HG02588 (cell line): Measurements from ENCODE around the gene KCNIP3.
A peak's percentile ranks its signal among the peaks of the same experiment; 100 is the strongest.

Experiments used
- ATAC-seq: cut with Tn5 transposase; IDR thresholded peaks from one replicate; pipeline ENCODE4 v1.9.1; 2021; ENCODE audit warnings: mild to moderate bottlenecking, moderate library complexity; ENCODE audit not compliant: unreplicated experiment

Gene KCNIP3

DNA sequence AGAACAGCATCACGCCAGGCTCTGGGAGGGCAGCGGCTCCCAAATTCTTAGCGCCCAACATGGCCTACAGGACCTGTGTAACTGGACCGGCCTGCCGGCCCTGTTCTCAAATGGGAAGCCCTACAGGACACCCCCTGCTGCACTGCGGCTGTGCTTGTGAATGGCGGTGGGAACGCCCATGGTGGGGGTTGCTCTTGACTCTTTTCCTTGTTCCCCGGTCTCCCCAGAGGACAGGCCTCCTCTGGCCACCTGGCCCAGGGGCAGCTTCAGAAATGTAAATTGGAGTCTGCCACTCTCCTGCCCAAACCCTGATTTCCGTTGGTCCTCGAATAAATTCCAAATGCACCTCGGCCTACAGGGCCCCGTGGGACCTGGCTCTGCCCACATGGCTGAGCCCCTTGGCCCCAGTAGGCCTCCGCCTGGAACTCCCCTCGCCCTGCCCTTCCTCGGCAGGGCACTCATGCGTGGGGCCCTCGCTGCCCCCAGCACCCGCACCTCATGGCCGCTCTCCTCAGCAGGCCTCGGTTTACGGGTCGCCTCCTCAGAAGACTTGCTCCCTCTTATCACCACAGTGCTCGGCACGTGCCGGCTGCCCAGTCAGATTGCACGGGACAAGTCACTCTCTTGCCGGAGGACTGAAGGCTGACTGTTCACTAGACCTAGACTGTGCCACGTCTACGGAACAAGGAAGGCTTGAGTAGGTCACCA, 29.4 kb downstream of the KCNIP3 start:
- ATAC-seq, result no peak

DNA sequence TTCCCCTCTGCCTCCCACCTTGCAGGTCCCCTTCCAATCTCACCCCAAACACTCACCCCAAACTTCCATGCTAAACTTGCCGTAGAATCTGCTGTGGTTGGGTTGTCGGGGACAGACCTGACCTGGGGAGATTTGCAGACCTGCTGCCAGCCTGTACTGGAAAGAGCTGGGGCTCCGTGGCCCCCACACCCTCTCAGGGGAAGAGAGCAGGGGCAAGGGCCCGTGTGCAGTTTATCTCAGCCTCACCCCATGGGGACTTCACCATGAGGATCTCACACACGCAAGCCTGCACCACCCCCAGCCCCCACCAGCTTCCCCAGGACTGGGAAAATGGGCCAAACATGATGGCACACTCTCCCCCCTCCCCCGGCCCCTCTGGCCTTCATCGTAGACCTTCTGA, 30.7 kb downstream of the KCNIP3 start:
- ATAC-seq, result no peak

DNA sequence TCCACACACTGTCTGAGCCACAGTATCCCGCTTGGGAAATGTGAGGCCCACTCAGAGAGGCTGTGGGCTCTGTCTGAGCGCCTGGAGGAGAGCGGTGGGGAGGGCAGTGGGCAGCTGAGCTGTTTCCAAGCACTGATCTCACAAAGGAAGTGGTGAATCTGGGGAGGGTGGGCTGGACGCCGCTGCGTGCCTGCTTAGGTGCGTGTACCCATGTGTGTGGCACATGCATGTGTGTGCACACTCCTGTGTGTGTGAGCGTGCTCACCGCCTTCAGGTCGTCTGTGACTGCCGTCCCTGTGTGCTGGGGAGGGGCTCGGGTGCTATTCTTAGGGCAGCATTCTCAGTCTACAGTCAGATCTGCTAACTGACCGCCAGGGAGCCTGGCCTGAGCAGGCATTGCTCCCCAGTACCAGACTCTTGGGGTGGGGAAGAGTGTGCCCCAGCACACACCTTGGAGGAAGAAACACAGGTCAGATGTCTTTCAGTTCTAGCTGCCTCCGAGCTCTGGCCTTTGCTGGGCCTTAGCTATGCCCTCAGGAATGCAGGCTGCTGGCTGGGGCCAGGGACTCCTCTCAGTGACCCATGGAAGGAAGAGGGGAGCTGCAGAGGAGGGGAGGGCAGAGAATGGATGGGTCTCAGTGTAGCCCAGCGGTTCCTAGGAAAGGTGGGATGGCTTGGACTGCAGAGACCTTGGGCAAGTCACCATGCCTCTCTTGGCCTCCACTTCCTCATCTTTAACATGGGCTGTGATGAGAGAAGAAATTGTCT, 31.4 kb downstream of the KCNIP3 start:
- ATAC-seq, result no peak

DNA sequence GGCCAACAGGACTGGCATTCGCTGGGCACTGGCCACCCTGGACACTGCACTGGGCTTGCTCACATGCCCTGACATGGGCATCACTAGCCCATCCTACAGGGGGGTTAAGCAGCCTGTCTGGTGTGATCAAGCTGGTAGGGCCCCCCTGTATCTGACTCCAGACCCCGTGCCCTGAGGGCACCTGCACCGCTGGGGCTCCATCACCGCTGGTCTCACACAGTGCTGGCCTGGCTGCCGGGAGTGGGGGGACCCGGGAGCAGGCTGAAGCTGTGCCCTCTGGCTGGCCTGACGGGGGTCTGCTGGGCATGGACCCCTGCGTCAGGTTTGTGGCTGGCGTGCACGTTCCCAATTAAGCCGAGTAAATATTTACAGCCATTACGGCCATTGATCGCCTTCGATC, 32.3 kb downstream of the KCNIP3 start:
- ATAC-seq, result no peak

DNA sequence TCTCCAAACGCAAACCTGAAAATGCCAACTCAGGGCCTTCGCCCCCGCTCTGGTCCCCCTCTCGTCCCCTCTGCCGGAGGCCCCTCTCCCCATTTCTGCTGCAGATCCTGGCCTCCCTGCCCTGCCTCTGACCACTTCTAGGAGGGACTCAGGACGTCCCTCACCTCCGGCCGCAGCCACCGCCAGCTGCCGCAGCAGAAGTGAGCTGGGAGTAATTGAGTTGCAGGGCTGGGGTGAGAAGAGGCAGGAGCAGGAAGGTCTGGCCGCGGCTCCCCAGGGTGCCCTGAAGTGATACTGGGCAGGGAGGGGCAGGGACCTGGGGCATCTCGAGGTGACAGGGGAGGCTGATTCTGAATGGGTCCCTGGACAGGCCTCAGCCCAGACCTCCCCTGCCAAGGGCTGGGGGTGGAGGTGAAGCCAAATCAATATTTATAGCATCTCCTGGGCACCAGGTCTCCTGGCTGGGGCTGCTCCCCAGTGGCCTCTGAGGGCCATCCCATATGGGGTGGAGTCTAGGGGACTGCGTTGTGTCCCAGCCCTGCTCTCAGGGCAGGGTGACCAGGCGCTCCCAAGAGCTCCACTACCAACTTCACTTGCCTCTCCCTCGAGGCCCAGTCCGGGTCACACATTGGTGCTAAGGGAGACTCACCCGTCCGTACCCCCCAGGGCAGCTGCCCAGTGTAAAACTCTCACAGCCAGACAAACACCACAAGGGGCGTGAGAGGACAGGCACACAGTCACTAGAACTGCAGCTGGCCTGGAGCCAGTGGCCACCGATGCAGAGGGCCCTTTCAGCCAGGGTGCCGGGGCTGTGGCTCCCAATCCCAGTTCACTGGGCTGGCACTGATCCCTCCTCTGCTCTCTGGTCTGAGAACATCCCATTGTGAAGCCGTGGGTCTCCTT, 33.0 kb downstream of the KCNIP3 start:
- ATAC-seq, result no peak

GRCh38 chr2:95330794-95331338, 33.7 kb downstream of the KCNIP3 start:
- ATAC-seq, result no peak

DNA sequence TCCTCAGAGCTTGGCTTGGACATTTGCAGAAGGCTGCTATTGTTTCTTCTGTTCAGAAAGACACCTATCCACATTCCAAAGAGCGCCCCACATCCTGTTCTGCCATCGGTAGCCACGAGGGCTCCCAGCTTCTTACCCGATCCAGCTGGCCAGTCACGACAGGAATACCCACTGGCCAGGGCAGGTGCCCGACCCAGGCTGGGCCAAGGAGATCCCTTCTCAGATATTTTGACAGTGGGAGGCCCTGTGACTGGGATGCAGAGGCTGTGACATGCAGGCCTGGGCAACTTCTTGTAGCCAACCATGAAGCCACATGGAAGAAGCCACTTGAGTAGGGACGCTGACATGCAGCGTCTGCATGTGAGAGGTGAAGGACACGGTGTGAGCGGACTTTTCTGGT, 34.5 kb downstream of the KCNIP3 start:
- ATAC-seq, result no peak

DNA sequence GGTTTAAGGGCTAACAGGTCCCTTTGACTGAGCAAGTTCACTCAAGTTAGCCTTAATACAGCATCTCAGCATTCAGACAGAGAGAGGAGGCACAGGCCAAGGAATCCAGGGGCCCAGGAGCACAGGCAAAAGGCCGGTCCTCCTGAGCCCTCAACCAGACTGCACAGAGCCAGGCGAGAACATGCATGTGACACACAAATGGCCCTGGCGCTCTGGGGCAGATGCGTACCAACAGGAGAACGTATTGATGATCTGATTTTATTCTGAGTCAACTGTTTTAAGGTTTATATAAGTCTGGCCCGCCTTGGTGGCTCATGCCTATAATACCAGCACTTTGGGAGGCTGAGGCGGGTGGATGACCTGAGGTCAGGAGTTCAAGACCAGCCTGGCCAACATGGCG, 34.9 kb downstream of the KCNIP3 start:
- no peak for ATAC-seq

- no peak for ATAC-seq
These were observed 35.9 kb downstream of the KCNIP3 start for GRCh38 chr2:95333056-95333455.

DNA sequence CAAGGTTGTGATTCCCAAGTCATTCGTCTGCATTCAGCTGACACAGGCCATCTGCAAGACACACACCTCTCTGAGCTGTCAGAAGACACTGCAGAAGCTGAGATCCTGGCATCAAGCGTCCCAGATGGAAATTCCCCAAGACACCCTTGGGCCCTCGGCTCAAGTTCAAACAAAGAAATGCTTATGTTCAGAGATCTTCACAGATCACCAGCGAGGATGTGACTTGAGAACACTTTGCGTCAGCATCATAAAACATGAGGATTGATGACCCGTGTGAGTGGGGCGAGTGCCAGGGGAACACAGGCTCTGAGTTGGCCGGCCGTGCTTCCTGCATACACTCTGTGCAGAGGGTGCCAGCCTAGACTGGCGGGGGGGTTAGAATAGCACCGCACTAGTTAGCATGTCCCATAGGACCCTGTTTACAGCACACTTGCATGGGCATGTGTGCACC, 36.8 kb downstream of the KCNIP3 start:
- no peak for ATAC-seq

DNA sequence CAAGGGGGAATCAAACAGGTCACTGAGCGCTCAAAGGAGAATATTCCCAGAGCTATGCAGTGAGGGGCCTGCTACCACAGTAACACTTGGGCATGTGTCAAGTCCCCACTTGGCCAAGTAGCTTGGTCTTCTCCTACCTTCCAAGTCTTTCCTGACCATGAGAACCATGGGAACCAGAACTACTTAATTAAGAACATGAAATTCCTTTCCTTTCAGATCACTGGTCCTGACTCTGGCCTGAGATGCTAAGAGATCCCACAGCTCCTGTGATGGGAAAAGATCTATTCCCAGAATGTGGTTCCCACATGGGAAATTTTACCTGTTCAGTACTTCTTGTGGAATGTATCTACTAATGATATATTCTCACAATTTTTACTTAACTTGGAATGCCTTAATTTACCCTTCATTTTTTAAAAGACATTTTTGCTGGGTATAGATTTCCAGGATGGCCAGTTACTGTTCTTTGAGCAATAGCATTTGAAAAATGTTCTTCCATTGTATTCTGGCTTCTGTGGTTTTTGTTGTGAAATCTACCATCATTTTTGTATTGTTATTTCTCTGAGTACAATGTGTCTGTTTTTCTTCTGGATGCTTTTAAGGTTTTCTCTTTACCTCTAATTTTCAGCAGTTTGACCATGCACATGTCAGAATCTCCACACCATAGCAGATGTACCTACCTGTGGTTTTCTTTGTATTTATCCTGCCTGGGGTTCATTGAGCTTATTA, 37.9 kb downstream of the KCNIP3 start:
- ATAC-seq, result no peak

DNA sequence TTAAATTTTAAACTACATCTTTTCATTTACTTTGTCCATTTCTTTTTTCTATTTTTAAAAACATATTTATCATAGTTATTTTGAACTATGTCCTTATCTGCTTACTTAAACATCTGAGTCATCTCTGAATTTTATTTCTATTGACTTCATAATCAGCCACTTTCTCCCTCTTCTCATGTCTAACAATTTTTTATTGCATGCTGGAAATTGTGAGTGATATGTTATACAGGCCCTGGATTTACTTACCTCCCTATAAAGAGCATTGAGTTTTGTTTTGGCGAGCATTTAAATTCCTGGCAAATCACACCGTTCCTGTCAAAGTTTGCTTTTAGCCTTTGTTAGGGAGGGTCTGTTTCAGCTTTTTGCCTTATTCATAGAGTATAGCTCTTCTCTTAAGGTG, 39.3 kb downstream of the KCNIP3 start:
- no peak for ATAC-seq

DNA sequence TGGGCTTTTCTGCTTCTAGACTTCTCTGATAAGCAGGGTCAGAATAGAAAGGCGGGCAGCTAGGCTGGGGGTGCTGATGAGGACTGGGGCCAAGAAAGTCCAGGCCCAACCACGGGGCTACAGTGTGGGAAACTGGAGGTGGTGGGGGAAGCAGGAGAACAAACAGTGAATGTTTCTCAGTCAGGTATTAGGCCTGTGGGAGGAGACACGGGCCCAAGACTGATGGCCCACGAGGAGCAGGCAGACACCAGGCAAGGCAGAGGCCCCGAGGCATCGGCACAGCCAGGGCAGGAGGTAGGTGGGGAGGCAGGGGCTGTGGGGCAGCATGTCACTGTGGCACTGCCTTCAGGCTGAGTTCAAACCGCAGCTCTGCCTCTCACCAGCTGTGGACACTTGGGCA, 40.7 kb downstream of the KCNIP3 start:
- no peak for ATAC-seq

- no peak for ATAC-seq
These were observed 45.6 kb downstream of the KCNIP3 start for GRCh38 chr2:95342556-95343320.

GRCh38 chr2:95343429-95344214, 46.5 kb downstream of the KCNIP3 start:
- no peak for ATAC-seq

DNA sequence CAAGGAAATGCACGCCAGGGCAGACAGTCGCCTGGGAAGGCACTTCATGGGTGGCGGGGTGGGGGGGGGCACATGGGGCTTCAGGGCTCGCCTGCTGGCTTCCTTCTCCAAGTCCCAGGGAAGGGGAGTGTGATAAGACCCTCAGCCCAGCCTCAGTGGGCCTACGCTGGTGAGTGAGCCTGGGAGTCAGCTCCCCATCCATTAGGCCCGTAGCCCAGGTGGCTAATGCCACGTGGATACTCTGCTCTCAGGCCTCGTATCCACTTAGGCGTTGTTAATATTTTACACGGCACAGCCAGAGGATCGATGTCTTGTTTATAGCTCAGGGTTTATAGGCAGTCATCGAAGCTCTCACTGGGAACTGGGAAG, 47.1 kb downstream of the KCNIP3 start:
- no peak for ATAC-seq

DNA sequence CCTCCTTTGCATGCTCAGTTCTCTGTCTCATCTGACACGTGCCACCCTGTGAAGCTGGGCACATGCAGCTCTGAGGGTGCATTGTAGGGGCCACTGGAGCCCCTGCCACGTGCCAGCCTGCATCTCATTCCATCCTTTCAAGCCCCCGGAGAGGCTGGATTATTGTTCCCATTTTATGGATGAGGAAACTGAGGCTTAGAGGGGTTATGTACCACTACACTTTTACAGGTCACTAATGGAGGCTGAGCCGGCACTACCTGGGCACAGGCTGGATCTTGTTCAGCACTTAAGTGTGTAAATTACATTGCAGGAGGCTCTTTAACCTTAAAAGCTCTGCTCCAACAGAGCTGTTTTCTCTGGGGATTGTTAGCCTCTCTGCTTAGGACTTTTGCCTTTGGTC, 47.5 kb downstream of the KCNIP3 start:
- ATAC-seq, result no peak

DNA sequence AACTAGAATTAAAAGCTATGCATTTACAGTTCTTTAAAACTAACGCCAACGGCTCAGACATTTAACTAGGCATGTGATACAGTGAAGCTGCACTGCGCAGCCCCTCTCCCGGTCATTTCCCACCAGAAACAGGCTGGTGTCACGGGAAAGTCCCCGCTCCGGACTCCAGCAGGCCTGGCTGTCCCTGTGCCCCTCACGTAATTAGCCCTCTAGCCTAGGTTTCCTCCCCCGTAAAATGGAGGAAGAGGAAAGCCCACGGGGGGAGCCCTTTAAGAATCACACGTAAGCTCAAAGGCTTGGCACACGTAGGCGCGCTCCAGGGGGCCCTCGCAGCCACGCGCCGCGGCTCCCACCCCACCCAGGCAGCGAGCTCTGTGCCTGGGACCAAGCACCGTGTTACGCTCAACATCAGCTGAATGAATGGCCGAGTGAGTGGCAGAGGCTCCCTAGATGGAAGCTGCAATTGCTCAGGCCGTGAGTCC, 48.0 kb downstream of the KCNIP3 start:
- ATAC-seq, result peak; percentile 16
